Ovary (tissue), 3 donors: ENCODE data around the gene COL6A1.

Experiments used
- POLR2A ChIP-seq: fragments of 450-650 bp; IDR thresholded peaks from one replicate; pipeline ENCODE4 v1.6.1; 2017; ENCODE audit warnings: antibody characterized with exemption, mild to moderate bottlenecking, moderate library complexity
- TF ChIP-seq, protein P1 (sequence below), 3 donors: fragments of 450-650 bp in 2 of 3; fragments of 200-600 bp in 1 of 3; IDR thresholded peaks; one replicate each; pipeline versions ENCODE4 v1.5.1 to v1.8.0; 2016 to 2022; ENCODE audit warnings: antibody characterized with exemption in 3 of 3, mild to moderate bottlenecking in 1 of 3
- donor health status: DM: no; HTN: no; CAD: no.

DNA sequence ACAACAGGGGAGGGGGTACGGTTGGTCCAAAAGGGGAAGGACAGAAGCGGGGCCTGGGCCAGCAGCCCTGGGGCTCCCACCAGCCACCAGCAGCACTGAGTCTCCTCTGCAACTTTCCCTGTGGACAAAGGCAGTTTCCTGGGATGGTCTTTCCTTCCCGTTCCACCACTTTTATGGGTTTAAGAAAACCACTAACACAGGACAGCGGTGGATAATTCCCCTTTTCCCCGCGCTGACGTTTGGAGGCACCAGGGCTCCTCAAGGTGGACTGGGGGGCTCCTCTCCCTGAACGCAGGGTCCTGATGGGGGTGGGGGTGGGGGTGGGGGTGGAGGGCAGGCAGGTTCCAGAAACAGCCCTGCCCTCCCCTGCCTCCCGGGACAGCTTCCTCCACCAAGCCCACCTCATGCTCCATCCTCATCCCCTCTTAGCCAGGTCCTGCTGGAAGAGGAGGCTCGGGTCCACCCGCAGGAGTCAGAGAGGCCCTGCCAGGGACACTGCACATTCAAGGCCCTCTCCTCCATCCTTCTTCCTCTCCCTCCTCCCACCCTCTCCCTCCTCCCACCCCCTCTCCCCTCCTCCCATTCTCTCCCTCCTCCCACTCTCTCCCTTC, 4.8 kb upstream of the COL6A1 start:
- TF ChIP-seq, protein P1, sequence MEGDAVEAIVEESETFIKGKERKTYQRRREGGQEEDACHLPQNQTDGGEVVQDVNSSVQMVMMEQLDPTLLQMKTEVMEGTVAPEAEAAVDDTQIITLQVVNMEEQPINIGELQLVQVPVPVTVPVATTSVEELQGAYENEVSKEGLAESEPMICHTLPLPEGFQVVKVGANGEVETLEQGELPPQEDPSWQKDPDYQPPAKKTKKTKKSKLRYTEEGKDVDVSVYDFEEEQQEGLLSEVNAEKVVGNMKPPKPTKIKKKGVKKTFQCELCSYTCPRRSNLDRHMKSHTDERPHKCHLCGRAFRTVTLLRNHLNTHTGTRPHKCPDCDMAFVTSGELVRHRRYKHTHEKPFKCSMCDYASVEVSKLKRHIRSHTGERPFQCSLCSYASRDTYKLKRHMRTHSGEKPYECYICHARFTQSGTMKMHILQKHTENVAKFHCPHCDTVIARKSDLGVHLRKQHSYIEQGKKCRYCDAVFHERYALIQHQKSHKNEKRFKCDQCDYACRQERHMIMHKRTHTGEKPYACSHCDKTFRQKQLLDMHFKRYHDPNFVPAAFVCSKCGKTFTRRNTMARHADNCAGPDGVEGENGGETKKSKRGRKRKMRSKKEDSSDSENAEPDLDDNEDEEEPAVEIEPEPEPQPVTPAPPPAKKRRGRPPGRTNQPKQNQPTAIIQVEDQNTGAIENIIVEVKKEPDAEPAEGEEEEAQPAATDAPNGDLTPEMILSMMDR (IDR thresholded peaks at IDR 0.05) = no peak
- TF ChIP-seq POLR2A = no peak
